ENCODE data around the gene BNC2.

DNA sequence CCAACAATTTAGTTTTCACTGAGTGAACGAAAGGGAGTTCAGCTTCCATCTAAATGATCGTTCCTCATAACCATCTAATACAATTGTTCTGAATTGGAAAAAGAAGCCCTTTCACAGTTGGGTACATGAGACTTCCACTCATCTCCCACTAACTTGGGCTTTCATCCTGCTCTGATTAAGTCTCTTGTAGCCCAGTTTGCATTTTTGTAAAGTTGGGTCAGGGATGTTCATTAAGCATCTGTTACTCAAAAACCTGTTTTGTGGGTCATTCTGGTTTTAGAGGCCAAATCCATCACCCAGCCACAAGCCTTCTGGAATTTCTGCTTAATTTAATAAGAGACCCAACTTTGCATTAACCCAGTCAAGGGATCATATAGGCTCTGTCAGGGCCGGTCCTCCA lies 385.3 kb downstream of the BNC2 start:
- TF ChIP-seq ARNT (IDR thresholded peaks at IDR 0.05) (no peak), SP1 (IDR thresholded peaks at IDR 0.05) (no peak), FOXM1 (IDR thresholded peaks at IDR 0.05; ENCODE audit: borderline replicate concordance) (no peak), BHLHE40 (IDR thresholded peaks at IDR 0.05; ENCODE audit: borderline replicate concordance) (no peak)
